Mucosa of descending colon (tissue), 3 donors: Measurements from ENCODE around the gene ODC1. TPM values are rescaled to one million over a fixed set of nuclear protein-coding genes. Genes with fewer than 3 reads are reported as not detected.

Source experiments
- ATAC-seq: fragments of 200-7000 bp; cut with Tn5 transposase; one replicate; pipeline ENCODE4 v1.9.1; 2020; ENCODE audit warnings: mild to moderate bottlenecking, moderate library complexity
- DNase-seq, 3 donors: peaks; one replicate each; pipeline ENCODE4 v3.0.0-alpha.2; 2020
- H3K36me3 ChIP-seq: fragments of 200-600 bp; one replicate; pipeline ENCODE4 v1.8.0; 2021; ENCODE audit warnings: low read depth, mild to moderate bottlenecking
- H3K4me1 ChIP-seq: fragments of 200-600 bp; one replicate; pipeline ENCODE4 v1.8.0; 2021; ENCODE audit warnings: low read depth, mild to moderate bottlenecking
- H3K4me3 ChIP-seq: fragments of 200-600 bp; one replicate; pipeline ENCODE4 v1.8.0; 2021; ENCODE audit warnings: mild to moderate bottlenecking
- H3K9me3 ChIP-seq: fragments of 200-600 bp; one replicate; pipeline ENCODE4 v1.8.0; 2021; ENCODE audit warnings: mild to moderate bottlenecking
- intact Hi-C, 2 donors: fragments of 100-400 bp; cut with DNase I in 1 of 2; cut with micrococcal nuclease in 1 of 2; formaldehyde crosslinking; loops; one replicate each; pipeline versions ENCODE4 v1.11.0 to v1.11.1; 2022; cut with DNase I, micrococcal nuclease
- total RNA-seq, 3 donors: library from RNA; stranded (reverse); fragmentation: NEBNext Ultra II Directional in 2 of 3; extraction: Animal tissue kit (Norgen Biotek cat#: 25700) in 2 of 3; gene quantifications; one replicate each; pipeline versions ENCODE4 v1.2.1 to v1.2.4, GENCODE V29; 2021 to 2023
- TF ChIP-seq, protein P1 (sequence below): fragments of 200-600 bp; IDR thresholded peaks from one replicate; pipeline ENCODE4 v1.8.0; 2022; ENCODE audit warnings: antibody characterized with exemption, mild to moderate bottlenecking
- donor health status: DM: no; HTN: no; CAD: no; lungs with moderate emphysema.
- donor health status: DM: no; HTN: no; CAD: no.
- donor health status: DM: no; HTN: yes; CAD: no.

ODC1 gene
- total RNA-seq, 3 donors from 2014 or later, result 32.2 to 60.2 (median 35.7) TPM

- H3K36me3 ChIP-seq, result no peaks in the 10 kb centered on the region
- TF ChIP-seq, protein P1, sequence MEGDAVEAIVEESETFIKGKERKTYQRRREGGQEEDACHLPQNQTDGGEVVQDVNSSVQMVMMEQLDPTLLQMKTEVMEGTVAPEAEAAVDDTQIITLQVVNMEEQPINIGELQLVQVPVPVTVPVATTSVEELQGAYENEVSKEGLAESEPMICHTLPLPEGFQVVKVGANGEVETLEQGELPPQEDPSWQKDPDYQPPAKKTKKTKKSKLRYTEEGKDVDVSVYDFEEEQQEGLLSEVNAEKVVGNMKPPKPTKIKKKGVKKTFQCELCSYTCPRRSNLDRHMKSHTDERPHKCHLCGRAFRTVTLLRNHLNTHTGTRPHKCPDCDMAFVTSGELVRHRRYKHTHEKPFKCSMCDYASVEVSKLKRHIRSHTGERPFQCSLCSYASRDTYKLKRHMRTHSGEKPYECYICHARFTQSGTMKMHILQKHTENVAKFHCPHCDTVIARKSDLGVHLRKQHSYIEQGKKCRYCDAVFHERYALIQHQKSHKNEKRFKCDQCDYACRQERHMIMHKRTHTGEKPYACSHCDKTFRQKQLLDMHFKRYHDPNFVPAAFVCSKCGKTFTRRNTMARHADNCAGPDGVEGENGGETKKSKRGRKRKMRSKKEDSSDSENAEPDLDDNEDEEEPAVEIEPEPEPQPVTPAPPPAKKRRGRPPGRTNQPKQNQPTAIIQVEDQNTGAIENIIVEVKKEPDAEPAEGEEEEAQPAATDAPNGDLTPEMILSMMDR, result no peak
- no peak for ATAC-seq
- intact Hi-C loops, result no loop called here
- H3K4me1 ChIP-seq, result peaks cover 9% of the 10 kb centered on the region
- peak in 1 of 3 donors; percentile 41 for DNase-seq
- no peak overlapping the region for H3K4me3 ChIP-seq
- no peaks in the 10 kb centered on the region for H3K9me3 ChIP-seq
Measured at GRCh38 chr2:10453905-10454298, 5.8 kb upstream of the ODC1 start.

GRCh38 chr2:10452956-10453904, 5.1 kb upstream of the ODC1 start:
- TF ChIP-seq, protein P1, result no peak
- ATAC-seq (no peak), DNase-seq (peak in 1 of 3 donors; percentile 47)
- intact Hi-C loops, result no loop called here
- peaks cover 9% of the 10 kb centered on the region for H3K4me1 ChIP-seq
- no peak overlapping the region for H3K4me3 ChIP-seq
- H3K36me3 ChIP-seq, result no peaks in the 10 kb centered on the region
- no peaks in the 10 kb centered on the region for H3K9me3 ChIP-seq

GRCh38 chr2:10452312-10452711, 4.2 kb upstream of the ODC1 start:
- H3K36me3 ChIP-seq, result no peaks in the 10 kb centered on the region
- no peak overlapping the region for H3K4me3 ChIP-seq
- intact Hi-C loops, result no loop called here
- DNase-seq (peak; percentile 78 to 91 (median 82)), ATAC-seq (peak; percentile 50)
- H3K9me3 ChIP-seq, result no peaks in the 10 kb centered on the region
- H3K4me1 ChIP-seq, result peaks cover 9% of the 10 kb centered on the region
- TF ChIP-seq, protein P1, result no peak

DNA sequence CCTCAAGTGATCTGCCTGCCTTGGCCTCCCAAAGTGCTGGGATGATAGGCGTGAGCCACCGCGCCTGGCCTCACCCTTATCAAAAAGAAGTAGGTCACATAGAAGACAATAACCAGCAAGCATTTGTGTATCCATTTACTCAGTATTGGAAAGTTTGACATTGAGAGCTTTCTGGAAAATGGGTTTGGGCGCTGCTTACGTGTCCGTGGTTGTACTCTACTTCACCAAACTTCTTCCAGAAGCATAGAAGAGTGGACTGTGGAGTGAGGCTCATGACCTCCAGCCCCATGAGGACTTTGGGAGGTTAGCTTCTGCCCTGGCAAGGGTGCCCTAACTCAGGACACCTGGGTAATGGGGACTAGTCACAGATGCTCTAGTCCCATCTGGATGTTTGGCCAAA, 3.7 kb upstream of the ODC1 start:
- Histone ChIP-seq H3K9me3 (no peaks in the 10 kb centered on the region), H3K4me3 (no peak overlapping the region), H3K36me3 (no peaks in the 10 kb centered on the region), H3K4me1 (peaks cover 13% of the 10 kb centered on the region)
- TF ChIP-seq, protein P1, result no peak
- ATAC-seq (no peak), DNase-seq (no peak)
- intact Hi-C loops, result no loop called here

DNA sequence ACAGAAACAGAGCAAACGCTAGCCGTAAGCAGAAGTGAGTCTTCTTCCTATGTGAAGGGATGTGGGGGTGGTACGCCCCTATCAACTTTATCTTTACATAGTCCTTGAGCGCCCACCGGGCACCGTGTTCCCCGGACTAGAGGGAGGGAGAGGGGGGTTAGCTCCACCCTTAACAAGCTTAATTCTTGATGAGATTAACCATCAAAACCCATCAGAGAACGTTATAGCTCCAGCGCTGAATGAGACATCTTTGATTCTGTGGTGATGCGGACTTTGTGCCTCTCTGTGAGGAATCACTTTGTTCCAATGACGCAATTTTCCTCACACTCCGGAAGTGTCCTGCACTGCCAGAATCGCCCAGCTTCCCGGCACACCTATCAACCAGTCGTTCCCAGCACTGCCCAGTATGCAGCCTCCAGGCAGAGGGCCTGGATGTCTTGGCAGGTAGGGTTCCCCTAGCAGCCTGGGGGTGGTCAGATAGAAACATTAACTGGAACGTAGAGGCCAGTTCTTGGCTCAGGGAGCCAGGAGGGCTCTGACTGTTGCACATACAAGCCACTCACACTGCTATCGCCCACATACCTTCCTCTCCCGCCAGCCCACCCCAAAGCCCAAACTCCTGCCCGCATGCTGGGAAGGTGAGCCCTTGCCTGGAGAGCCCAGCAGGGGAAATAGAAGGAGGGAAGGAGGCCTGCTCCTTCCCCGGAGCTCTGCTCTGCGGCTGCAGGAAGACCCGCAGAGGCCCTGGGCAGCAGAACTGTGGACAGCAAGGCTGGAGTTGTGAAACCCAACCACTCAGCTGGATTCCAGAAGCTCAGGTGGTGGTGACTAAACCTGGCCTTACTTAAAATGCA, 1.9 kb upstream of the ODC1 start:
- TF ChIP-seq, protein P1, result no peak
- intact Hi-C loops, result no loop called here
- Histone ChIP-seq H3K36me3 (no peaks in the 10 kb centered on the region), H3K4me3 (no peak overlapping the region), H3K4me1 (peaks cover 20% of the 10 kb centered on the region), H3K9me3 (no peaks in the 10 kb centered on the region)
- ATAC-seq (peak; percentile 60), DNase-seq (peak; percentile 82 to 86 (median 83))
